Measurements from ENCODE around the gene ERBB4.

ERBB4 gene

DNA sequence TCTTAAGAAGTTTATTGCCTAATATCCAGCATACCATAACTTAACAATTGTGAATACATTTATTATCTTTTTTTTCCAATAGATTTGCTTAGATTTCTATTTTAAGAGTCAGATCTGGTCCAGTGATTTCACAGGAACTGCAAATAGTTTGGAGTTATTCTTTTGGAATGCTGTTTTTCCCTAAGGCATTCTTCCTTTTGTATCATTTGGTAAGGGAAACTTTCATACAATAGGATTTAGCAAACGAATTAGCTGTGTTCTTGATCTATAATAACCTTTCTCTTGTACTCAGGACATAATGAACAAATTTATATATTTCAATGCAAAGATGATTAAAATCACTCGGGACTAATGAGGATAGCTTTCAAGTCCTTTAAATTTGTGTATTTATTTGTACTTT, 201.6 kb downstream of the ERBB4 start:
- TF ChIP-seq, protein P1, sequence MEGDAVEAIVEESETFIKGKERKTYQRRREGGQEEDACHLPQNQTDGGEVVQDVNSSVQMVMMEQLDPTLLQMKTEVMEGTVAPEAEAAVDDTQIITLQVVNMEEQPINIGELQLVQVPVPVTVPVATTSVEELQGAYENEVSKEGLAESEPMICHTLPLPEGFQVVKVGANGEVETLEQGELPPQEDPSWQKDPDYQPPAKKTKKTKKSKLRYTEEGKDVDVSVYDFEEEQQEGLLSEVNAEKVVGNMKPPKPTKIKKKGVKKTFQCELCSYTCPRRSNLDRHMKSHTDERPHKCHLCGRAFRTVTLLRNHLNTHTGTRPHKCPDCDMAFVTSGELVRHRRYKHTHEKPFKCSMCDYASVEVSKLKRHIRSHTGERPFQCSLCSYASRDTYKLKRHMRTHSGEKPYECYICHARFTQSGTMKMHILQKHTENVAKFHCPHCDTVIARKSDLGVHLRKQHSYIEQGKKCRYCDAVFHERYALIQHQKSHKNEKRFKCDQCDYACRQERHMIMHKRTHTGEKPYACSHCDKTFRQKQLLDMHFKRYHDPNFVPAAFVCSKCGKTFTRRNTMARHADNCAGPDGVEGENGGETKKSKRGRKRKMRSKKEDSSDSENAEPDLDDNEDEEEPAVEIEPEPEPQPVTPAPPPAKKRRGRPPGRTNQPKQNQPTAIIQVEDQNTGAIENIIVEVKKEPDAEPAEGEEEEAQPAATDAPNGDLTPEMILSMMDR (IDR thresholded peaks at IDR 0.05; ENCODE audit: insufficient read depth, low read depth, low read length, missing control alignments) = no peak
- DNase-seq (ENCODE audit: low read depth) = peak; percentile 20
- no peak overlapping the region for H3K4me3 ChIP-seq (ENCODE audit: low read length)

DNA sequence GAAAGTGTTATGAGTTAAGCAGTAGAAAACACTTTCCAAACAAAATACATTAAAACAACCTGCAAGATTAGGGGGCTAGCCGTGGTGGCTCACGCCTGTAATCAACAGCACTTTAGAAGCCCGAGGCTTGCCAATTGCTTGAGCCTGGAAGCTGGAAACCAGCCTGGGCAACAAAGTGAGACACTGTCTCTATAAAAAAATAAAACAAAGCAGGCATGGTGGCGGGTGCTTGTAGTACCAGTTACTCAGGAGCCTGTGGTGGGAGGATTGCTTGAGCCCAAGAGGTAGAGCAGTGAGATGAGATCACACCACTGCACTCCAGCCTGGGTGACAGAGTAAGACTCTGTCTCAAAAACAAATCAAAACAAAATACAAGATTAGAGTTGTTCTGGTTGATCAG, 208.3 kb downstream of the ERBB4 start:
- no peak overlapping the region for H3K4me3 ChIP-seq (ENCODE audit: low read length)
- TF ChIP-seq, protein P1 (IDR thresholded peaks at IDR 0.05; ENCODE audit: insufficient read depth, low read depth, low read length, missing control alignments) = no peak
- peak; percentile 4 for DNase-seq (ENCODE audit: low read depth)

DNA sequence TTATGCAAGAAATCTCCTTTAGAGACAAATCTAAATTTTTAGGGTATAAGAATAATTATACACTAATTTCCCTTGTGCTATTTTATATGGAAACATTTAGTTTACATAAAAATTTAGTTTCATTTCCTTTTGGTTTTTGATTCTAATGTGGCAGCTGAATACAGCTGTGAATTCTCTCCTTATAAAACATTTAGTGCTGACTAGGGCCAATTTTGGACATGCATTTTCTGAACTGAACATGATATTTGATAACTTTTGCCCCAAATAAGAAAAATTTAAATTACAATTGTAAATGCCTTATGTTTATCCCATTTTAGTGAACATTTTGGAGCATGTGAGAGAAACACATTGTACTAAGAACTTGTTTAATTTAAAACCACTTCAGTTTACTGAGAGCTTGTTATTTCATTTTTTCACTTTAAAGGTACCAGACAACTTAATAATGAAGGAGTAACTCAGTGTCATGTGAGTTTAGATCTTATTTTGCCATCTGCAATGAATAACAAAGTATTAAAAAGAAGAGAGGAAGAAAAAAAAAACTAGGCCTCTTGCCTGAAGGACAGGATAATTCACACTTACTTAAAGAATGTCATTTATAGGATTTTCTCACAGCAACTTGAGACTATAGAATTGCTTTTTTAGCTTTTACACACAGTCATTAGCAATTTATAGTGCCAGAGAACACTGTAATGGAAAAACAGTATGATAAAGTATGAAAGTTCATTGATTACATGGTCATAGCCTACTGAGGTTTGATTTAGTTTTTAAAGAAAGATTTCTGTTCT, 209.7 kb downstream of the ERBB4 start:
- TF ChIP-seq, protein P1 (IDR thresholded peaks at IDR 0.05; ENCODE audit: insufficient read depth, low read depth, low read length, missing control alignments) = no peak
- no peak for DNase-seq (ENCODE audit: low read depth)
- H3K4me3 ChIP-seq (ENCODE audit: low read length) = no peak overlapping the region

DNA sequence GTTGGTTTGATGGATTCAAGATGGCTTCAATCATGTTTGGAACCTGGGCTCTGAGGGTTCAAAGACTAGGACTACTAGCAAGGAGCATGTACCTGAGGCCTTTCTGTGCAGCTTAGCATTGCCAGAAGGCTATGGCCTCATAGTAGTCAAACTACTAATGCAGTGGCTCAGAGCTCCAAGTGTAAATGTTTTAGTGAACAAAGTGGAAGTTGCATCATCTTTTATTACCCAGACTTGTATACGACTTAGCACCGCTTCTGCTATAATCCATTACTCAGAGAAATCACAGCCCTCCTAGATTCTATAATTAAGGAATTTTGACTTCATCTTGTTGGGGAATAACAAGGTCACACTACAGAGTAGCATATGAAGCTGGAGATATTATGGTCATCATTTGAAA, 210.5 kb downstream of the ERBB4 start:
- TF ChIP-seq, protein P1 (IDR thresholded peaks at IDR 0.05; ENCODE audit: insufficient read depth, low read depth, low read length, missing control alignments) = no peak
- DNase-seq (ENCODE audit: low read depth) = peak; percentile 4

DNA sequence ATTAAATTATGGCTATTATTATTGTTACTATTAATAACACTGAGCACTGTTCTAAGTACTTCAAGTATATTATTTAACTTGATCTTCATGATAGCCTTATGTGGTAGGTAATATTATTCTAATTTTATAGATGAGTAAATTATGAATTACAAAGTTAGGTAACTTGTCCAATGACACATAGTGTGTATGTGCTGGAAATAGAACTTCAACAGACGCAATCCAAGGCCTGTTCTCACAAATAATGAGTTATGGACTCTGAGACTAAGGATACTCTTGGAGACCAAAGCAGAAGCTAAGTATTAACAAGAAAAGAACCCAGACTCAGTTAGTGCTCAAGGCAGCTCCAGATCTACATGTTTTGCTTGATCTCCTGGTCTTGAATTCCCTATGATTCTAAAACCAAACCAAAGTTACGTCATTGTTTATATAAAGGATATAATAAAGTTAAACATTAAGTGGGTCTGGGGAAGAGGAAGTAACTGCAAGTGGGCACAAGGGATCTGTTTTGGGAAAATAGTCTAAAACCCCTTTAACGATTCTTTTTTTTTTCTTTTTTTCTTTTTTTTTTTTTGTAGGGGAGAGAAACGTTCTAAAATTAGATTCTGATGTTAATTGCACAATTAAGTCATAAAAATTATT, 211.3 kb downstream of the ERBB4 start:
- TF ChIP-seq, protein P1 (IDR thresholded peaks at IDR 0.05; ENCODE audit: insufficient read depth, low read depth, low read length, missing control alignments) = no peak
- no peak for DNase-seq (ENCODE audit: low read depth)
- H3K4me3 ChIP-seq (ENCODE audit: low read length) = no peak overlapping the region

More for the DNA sequence above, 210.5 kb downstream of the ERBB4 start:
- no peak overlapping the region for H3K4me3 ChIP-seq (ENCODE audit: low read length)

DNA sequence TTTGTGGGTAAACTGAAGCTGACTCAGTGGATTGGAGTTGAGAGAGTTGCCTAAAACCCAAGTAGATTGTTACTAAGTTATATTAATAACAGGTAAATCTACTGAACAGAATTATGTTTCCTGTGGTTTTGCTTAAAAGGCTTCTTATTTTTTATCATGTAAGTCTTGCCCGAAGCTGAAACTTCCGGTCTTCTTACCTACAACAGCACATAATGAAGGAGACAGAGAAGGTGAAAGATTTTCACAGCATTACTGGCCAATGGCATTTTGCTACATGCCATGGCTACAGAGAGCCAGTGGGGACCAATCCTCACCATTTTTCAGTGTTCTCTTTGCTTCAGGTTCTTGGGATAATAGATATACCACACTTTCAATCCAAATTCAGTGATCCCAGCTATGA, 220.0 kb downstream of the ERBB4 start:
- TF ChIP-seq, protein P1 (IDR thresholded peaks at IDR 0.05; ENCODE audit: insufficient read depth, low read depth, low read length, missing control alignments) = no peak
- no peak overlapping the region for H3K4me3 ChIP-seq (ENCODE audit: low read length)
- no peak for DNase-seq (ENCODE audit: low read depth)

Data from epithelial cell of esophagus (primary cell).